HG02884 (cell line): ENCODE data around the gene FOXJ2.
A peak's percentile ranks its signal among the peaks of the same experiment; 100 is the strongest.
"Not testable (repeated sequence)": the region's sequence is repeated elsewhere in the genome, so short reads cannot be mapped to it uniquely, and the experiment has no call there.

ENCODE experiments used
- ATAC-seq: cut with Tn5 transposase; IDR thresholded peaks from one replicate; pipeline ENCODE4 v1.9.1; 2021; ENCODE audit warnings: mild to moderate bottlenecking, moderate library complexity; ENCODE audit not compliant: unreplicated experiment

Gene FOXJ2

GRCh38 chr12:8028267-8028666 is 4.2 kb upstream of the FOXJ2 start:
- ATAC-seq, result no peak

GRCh38 chr12:8030189-8030588 is 2.3 kb upstream of the FOXJ2 start:
- no peak for ATAC-seq

- not testable (repeated sequence) for ATAC-seq
Observed at GRCh38 chr12:8031017-8031416, 1.5 kb upstream of the FOXJ2 start.

GRCh38 chr12:8031872-8032241 is 659 bp upstream of the FOXJ2 start:
- no peak for ATAC-seq

GRCh38 chr12:8033153-8034044 is 883 bp downstream of the FOXJ2 start:
- ATAC-seq, result peak; percentile 18

- no peak for ATAC-seq
Observed at GRCh38 chr12:8034802-8035201, 2.3 kb downstream of the FOXJ2 start.

GRCh38 chr12:8035440-8036010 is 3.0 kb downstream of the FOXJ2 start:
- ATAC-seq, result no peak

- ATAC-seq, result no peak
Observed at GRCh38 chr12:8036346-8036745, 3.8 kb downstream of the FOXJ2 start.

GRCh38 chr12:8037046-8037663 is 4.6 kb downstream of the FOXJ2 start:
- no peak for ATAC-seq

- no peak for ATAC-seq
Observed at GRCh38 chr12:8037947-8038346, 5.4 kb downstream of the FOXJ2 start.

GRCh38 chr12:8038659-8039114 is 6.2 kb downstream of the FOXJ2 start:
- no peak for ATAC-seq

- no peak for ATAC-seq
Observed at GRCh38 chr12:8040791-8041190, 8.3 kb downstream of the FOXJ2 start.

- no peak for ATAC-seq
Observed at GRCh38 chr12:8045952-8046944, 13.7 kb downstream of the FOXJ2 start.

- no peak for ATAC-seq
Observed at GRCh38 chr12:8047842-8048241, 15.3 kb downstream of the FOXJ2 start.

- ATAC-seq, result no peak
Observed at GRCh38 chr12:8048906-8049305, 16.4 kb downstream of the FOXJ2 start.

GRCh38 chr12:8050600-8051250 is 18.2 kb downstream of the FOXJ2 start:
- ATAC-seq, result no peak

- no peak for ATAC-seq
Observed at GRCh38 chr12:8052679-8053078, 20.2 kb downstream of the FOXJ2 start.

GRCh38 chr12:8054816-8055215 is 22.3 kb downstream of the FOXJ2 start:
- no peak for ATAC-seq

- ATAC-seq, result no peak
Observed at GRCh38 chr12:8057306-8057705, 24.8 kb downstream of the FOXJ2 start.

- ATAC-seq, result no peak
Observed at GRCh38 chr12:8057839-8058238, 25.3 kb downstream of the FOXJ2 start.
